ENCODE measurements around the gene CTNNBL1.

The CTNNBL1 gene

GRCh38 chr20:37919389-37920040 lies 225.7 kb downstream of the CTNNBL1 start:
- no peak for DNase-seq (ENCODE audit: low spot score)

- DNase-seq (ENCODE audit: low spot score) = no peak
Observed at GRCh38 chr20:37920270-37920669, 226.4 kb downstream of the CTNNBL1 start.

- no peak for DNase-seq (ENCODE audit: low spot score)
Observed at GRCh38 chr20:37920679-37921322, 227.0 kb downstream of the CTNNBL1 start.

- DNase-seq (ENCODE audit: low spot score) = no peak
Observed at GRCh38 chr20:37921341-37921929, 227.6 kb downstream of the CTNNBL1 start.

Data from AG08395 (cell line).